ENCODE data around the gene FAM209B. TPM values are rescaled to one million over a fixed set of nuclear protein-coding genes. Genes with fewer than 3 reads are reported as not detected.

FAM209B gene
- total RNA-seq, 2 experiments from 2014 or later, result not detected

- intact Hi-C loops (cut with micrococcal nuclease; ENCODE audit: unreplicated experiment), result no loop called here
- Histone ChIP-seq H3K9me3 (ENCODE audit: low read length) (no peaks in the 10 kb centered on the region), H3K79me2 (ENCODE audit: insufficient read depth, low read depth, low read length) (no peaks in the 10 kb centered on the region), H3K4me1 (ENCODE audit: insufficient read depth, low read length, poor library complexity, severe bottlenecking) (no peaks in the 10 kb centered on the region), H3K27ac (ENCODE audit: low read depth, low read length, poor library complexity, severe bottlenecking) (no peak overlapping the region), H4K20me1 (ENCODE audit: insufficient read depth, low read length) (no peaks in the 10 kb centered on the region), H3K9me2 (ENCODE audit: insufficient read depth, low read length) (no peaks in the 10 kb centered on the region), H3K36me3 (ENCODE audit: insufficient read depth, low read length) (no peaks in the 10 kb centered on the region), H3K4me2 (ENCODE audit: low read length) (no peak overlapping the region), H2AFZ (ENCODE audit: low read length) (no peak overlapping the region), H3K4me3 (ENCODE audit: low read depth, low read length, poor library complexity, severe bottlenecking) (no peak overlapping the region)
- POLR2A ChIA-PET, result no interaction called here
- TF ChIP-seq EZH2phosphoT487 (IDR thresholded peaks at IDR 0.05; ENCODE audit: borderline replicate concordance, low read depth, low read length) (no peak), CTCF (conservative IDR thresholded peaks at IDR 0.05; ENCODE audit: low read length) (no peak)
- CTCF ChIA-PET (ENCODE audit: unreplicated experiment), result no interaction called here
- BruUV-seq (replicated peaks), result no TSS peak
- no peak for DNase-seq (ENCODE audit: low spot score)
Measured at GRCh38 chr20:56566621-56567020, 33.6 kb downstream of the FAM209B start.

GRCh38 chr20:56570832-56571231, 37.8 kb downstream of the FAM209B start:
- no peak overlapping the region for H2AFZ ChIP-seq (ENCODE audit: low read length)
- DNase-seq (ENCODE audit: low spot score), result no peak
- H3K4me2 ChIP-seq (ENCODE audit: low read length), result no peak overlapping the region
- H3K79me2 ChIP-seq (ENCODE audit: insufficient read depth, low read depth, low read length), result no peaks in the 10 kb centered on the region
- intact Hi-C loops (cut with micrococcal nuclease; ENCODE audit: unreplicated experiment), result no loop called here
- H4K20me1 ChIP-seq (ENCODE audit: insufficient read depth, low read length), result no peaks in the 10 kb centered on the region
- BruUV-seq (replicated peaks), result no TSS peak
- POLR2A ChIA-PET, result no interaction called here
- no peak for TF ChIP-seq EZH2phosphoT487 (IDR thresholded peaks at IDR 0.05; ENCODE audit: borderline replicate concordance, low read depth, low read length)
- no peak for TF ChIP-seq CTCF (conservative IDR thresholded peaks at IDR 0.05; ENCODE audit: low read length)
- CTCF ChIA-PET (ENCODE audit: unreplicated experiment), result no interaction called here
- no peaks in the 10 kb centered on the region for H3K9me3 ChIP-seq (ENCODE audit: low read length)
- no peak overlapping the region for H3K4me3 ChIP-seq (ENCODE audit: low read depth, low read length, poor library complexity, severe bottlenecking)
- no peaks in the 10 kb centered on the region for H3K9me2 ChIP-seq (ENCODE audit: insufficient read depth, low read length)
- H3K36me3 ChIP-seq (ENCODE audit: insufficient read depth, low read length), result no peaks in the 10 kb centered on the region
- H3K27ac ChIP-seq (ENCODE audit: low read depth, low read length, poor library complexity, severe bottlenecking), result no peak overlapping the region
- H3K4me1 ChIP-seq (ENCODE audit: insufficient read depth, low read length, poor library complexity, severe bottlenecking), result no peaks in the 10 kb centered on the region

- ChIA-PET POLR2A (no interaction called here), CTCF (ENCODE audit: unreplicated experiment) (no interaction called here)
- no peak for DNase-seq (ENCODE audit: low spot score)
- Histone ChIP-seq H3K36me3 (ENCODE audit: insufficient read depth, low read length) (no peaks in the 10 kb centered on the region), H3K4me1 (ENCODE audit: insufficient read depth, low read length, poor library complexity, severe bottlenecking) (no peaks in the 10 kb centered on the region), H4K20me1 (ENCODE audit: insufficient read depth, low read length) (no peaks in the 10 kb centered on the region), H3K27ac (ENCODE audit: low read depth, low read length, poor library complexity, severe bottlenecking) (no peak overlapping the region), H3K4me2 (ENCODE audit: low read length) (no peak overlapping the region), H3K4me3 (ENCODE audit: low read depth, low read length, poor library complexity, severe bottlenecking) (no peak overlapping the region), H3K9me2 (ENCODE audit: insufficient read depth, low read length) (no peaks in the 10 kb centered on the region), H3K9me3 (ENCODE audit: low read length) (no peaks in the 10 kb centered on the region), H2AFZ (ENCODE audit: low read length) (no peak overlapping the region), H3K79me2 (ENCODE audit: insufficient read depth, low read depth, low read length) (no peaks in the 10 kb centered on the region)
- intact Hi-C loops (cut with micrococcal nuclease; ENCODE audit: unreplicated experiment), result no loop called here
- BruUV-seq (replicated peaks), result no TSS peak
- TF ChIP-seq EZH2phosphoT487 (IDR thresholded peaks at IDR 0.05; ENCODE audit: borderline replicate concordance, low read depth, low read length), result no peak
- TF ChIP-seq CTCF (conservative IDR thresholded peaks at IDR 0.05; ENCODE audit: low read length), result no peak
Measured at GRCh38 chr20:56572172-56572571, 39.1 kb downstream of the FAM209B start.
